NCI-H2081 treated with DMSO at 0.1 percent for 48 hours (cell line): Measurements from ENCODE around the gene FOXB1.

Experiments
- DNase-seq: peaks from one replicate; lab custom pipeline; 2025; lab: John Stamatoyannopoulos, UW

FOXB1 gene

GRCh38 chr15:59998950-59999611 lies 5.0 kb upstream of the FOXB1 start:
- DNase-seq = no peak

DNA sequence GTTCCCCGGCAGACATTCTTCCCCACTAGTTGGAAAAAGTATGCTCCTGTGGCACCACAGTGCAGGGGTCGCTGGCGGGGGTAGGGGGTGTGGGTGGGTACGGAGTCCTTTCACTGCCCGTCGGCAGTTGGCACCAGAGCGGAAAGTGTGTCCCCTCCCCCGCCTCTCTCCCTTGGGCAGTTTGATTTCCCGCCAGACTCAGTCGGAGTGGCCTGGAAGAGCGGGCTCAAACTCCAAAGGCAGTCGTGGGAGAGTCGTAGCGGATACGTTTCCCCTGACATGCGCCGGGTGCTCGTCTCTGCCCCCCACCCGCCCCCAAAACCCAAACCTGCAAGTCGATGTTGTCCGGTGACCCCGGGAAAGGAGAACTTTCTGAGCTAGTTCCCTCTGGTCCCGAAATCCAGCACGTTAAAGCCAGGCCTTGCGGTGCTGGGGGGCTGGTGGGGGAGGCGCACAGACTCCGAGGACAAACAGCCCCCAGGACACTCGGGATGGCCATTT lies 4.4 kb upstream of the FOXB1 start:
- no peak for DNase-seq

GRCh38 chr15:60000113-60000823 lies 3.8 kb upstream of the FOXB1 start:
- DNase-seq = no peak

GRCh38 chr15:60000824-60001609 lies 3.1 kb upstream of the FOXB1 start:
- DNase-seq = no peak

DNA sequence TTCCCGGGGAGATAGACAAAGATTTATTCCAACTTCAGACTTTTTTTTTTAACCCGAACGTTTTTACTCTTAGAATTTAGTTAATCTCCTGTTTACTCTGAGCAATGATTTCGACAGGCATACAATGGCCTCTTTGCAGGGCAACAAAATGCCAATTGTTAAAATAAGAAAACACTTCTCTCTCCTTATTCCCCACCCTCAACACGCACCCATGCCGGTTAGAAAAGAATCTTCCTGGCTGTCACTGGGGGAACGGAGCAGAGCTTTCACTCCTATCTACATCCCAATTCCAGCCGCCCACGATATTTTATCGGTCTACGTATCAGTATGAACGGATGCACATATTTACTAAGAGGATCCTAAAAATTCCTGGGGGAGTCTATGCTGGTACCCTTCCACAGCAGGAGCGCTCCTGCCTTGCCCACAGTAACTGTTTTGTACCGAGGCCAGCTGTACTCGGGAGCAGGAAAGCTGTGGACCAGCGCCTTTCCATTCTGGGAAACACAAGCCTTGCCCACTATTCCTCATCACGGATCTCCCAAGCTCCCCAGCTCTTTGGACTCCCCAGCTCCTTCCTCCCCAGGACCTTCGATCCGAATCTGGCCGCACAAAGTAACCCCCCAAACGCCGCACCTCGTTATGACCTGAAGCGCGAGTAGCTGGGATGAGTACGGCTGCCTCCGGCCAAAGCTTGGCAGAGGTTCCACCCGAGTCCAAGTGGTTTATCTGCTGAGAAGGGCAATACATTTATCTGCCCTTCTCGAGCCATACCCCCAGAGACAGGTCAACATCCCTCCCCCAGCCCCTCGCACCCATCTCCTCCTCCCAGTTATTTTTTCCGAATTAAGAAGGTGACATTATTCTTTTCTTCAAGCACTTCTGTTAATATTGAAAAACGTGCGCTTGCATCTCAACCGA lies 2.2 kb upstream of the FOXB1 start:
- DNase-seq = no peak

GRCh38 chr15:60002528-60003218 lies 1.4 kb upstream of the FOXB1 start:
- no peak for DNase-seq

DNA sequence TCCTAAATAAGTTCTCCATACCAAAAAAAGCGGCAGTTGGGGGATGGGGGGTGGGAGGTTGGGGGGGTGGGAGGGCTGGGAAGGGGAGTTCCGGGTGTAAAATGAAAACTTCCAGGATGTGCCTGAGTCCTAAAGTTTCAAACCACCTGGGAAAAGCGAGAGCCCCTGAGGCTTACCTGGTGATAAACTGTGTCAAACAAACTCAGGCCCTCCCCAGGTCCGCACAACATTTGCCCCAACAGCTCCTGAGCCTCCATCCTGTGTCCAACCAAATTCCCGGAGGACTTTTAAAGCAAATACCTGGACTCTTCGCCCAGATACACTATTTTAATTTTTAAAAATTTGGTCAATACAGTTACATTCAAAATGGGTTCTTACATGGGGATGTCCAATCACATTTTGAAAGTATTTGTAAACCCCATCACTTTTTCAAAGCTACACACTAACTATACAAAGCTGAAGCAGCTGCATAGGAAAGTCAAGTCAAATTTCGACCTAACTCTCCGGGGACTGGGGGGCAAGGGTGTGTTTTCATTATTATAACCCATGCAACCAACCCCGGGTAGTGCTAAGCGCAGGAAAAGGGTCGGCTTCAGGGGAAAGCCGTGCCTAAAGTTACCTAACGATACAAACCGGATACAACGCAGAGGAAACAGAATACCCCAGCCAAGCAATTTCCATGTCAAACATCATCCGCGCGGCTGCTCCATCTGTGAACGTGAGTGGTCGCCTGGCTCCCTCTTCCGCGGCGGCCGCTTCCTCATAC lies 685 bp upstream of the FOXB1 start:
- no peak for DNase-seq

DNA sequence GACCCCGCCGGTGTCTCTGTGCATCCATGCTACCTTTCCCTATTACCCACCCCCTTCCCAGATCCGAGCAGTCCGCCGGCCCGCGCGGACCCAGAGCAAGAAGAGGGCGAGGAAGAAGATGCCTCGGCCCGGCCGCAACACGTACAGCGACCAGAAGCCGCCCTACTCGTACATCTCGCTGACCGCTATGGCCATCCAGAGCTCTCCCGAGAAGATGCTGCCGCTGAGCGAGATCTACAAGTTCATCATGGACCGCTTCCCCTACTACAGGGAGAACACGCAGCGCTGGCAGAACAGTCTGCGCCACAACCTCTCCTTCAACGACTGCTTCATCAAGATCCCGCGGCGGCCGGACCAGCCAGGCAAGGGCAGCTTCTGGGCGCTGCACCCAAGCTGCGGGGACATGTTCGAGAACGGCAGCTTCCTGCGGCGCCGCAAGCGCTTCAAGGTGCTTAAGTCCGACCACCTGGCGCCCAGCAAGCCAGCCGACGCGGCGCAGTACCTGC lies 788 bp downstream of the FOXB1 start:
- no peak for DNase-seq

- DNase-seq = no peak
Measured at GRCh38 chr15:60005352-60006202, 1.5 kb downstream of the FOXB1 start.

- no peak for DNase-seq
Measured at GRCh38 chr15:60006203-60006862, 2.2 kb downstream of the FOXB1 start.

DNA sequence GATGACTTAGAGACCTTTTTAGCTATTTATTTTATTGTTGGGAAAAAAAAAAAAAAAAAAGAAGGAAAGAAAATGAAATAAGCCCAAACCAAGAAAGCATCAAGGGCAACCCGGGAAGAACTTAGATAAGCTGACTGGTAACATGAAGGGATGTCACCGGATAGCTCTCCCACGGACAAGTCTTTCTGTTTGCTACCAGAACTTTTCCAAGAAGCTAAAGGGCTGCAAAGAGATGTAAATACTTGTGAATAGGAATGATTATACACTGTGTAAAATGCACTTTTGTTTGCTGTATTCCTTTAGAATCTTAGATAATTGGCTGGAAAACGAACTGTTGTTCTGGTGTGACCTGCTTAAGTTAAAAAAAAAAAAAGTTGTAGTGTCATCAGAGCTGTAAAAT lies 2.8 kb downstream of the FOXB1 start:
- no peak for DNase-seq

- no peak for DNase-seq
Measured at GRCh38 chr15:60009124-60009960, 5.2 kb downstream of the FOXB1 start.

DNA sequence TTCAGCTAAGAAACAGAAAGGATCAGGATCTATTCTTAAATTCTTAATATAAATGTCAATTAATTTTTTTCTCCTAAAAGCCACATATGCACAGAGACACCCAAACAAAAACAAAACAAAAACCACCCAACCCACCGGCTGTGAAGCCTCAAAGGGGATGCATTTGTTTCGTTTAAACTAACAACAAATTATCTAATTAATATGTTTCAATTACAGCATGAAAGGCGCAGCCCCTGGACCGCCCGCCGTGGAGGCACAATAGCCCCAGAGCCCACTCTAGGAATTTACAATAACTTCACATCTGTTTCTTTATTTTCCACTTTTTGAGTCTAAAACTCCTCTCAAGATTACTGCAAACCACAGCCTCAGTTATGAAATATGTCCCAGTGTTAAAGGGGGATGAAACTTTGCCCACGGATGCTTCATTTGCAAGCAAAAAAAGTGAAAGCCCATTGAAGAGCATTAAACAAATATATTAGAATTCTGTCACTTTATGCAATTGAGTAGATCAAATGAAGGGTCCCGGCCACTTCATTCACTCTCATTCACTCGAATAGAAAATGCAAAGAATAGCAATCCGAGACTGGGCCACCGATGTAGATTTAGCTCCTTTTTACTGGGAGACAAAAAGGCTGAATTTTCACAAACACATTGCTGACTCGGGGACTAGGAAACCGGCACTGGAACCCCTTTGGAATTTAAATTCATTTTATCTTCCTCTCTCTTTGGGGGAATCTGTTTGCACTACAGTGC lies 6.0 kb downstream of the FOXB1 start:
- no peak for DNase-seq

DNA sequence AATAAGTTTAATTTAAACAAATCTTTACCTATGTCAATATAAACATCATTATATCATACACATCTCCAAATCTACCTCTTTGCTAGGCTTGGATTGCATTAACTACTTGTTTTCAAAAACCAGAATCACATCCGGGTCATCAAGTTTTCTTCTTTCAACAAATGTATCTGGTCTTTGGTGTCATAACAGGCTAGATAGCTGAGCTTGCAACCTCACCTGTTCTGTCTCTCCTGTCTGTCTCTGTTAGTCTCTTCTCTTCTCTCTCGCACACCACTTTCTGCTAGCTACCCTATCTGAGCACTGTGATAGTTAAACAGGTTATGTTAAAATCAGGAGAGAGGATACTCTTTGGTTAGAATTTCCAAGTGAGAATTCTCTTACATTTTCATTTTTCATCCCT lies 6.7 kb downstream of the FOXB1 start:
- no peak for DNase-seq

DNA sequence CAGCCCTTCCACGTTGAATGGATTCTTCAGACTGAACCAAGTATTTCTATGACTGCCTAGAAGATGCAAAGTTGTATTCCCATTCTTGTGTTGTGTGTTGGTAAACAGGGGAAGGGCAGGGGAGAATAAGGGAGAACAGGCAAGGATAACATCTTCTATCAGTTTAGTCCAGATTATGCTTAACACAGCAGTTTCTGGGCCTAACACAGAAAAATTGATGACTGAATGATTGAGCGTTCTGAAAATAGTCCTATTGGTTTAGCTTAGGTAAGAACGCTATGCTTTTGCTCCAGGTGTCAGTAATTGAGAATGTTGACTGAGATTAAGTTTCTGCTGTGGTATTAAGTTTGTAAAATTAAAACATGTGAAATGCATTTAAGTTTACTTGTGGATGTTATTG lies 8.6 kb downstream of the FOXB1 start:
- DNase-seq = no peak

DNA sequence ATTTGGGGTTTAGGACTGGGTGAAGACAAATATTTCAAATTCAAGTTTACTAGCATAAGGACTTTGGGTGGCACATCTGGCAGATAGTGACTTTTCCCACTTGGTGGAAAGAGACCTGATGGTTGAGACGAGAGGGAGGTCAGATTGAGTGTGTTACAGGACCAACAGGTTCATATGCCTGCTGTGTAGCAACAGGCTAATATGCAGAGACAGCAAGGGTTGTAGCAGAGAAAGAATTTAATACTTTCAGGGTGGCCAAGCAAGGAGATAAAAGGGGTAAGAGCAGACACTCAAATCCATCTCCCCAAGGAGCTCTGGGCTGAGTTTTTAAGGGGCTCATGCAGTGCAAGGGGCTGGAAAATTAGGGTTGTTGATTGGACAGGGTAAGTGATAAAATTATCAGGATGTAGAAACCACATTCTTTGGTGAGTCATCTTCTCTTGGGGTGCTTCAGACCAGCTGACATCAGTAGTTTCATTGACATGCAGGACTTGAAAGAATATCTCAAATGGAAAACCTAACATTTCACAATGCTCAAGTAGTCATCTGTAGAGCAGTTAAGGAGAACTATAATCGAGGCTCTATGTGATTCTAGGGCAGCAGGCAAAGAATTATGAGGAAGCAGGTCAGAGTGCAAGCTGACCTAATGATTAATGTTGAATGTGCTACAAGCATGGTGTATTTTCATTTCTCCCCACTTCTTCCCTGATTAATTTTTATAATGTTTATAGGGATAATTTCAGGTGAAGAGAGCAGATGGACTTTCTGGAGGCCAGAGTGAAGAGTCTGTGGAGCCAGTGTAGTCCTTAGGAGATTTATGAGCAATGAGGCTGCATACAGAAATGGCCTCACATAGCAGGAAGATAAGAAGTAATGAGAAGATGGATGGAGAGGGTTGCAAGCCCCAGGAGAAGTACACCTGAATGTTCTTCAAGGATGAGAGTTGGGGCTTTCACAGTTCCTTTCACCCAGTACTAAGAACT lies 13.7 kb downstream of the FOXB1 start:
- no peak for DNase-seq
